Esophagus muscularis mucosa (tissue), 4 donors: ENCODE data around the gene PRKN.

ENCODE experiments used
- EP300 ChIP-seq: sonication (generic); formaldehyde crosslinking; IDR thresholded peaks from one replicate; pipeline ENCODE4 v1.6.1; 2017; ENCODE audit warnings: antibody characterized with exemption
- POLR2A ChIP-seq: fragments of 450-650 bp; IDR thresholded peaks from one replicate; pipeline ENCODE4 v1.6.1; 2017; ENCODE audit warnings: antibody characterized with exemption, moderate library complexity, mild to moderate bottlenecking, low read depth
- POLR2AphosphoS5 ChIP-seq, 2 donors: sonication (generic); formaldehyde crosslinking; IDR thresholded peaks; one replicate each; pipeline ENCODE4 v1.6.1; 2017; ENCODE audit warnings: antibody characterized with exemption in 2 of 2
- TF ChIP-seq, protein P1 (sequence below), 3 experiments: fragments of 200-600 bp in 2 of 3; fragments of 450-650 bp in 1 of 3; sonication (generic) in 2 of 3; IDR thresholded peaks; one replicate each; pipeline ENCODE4 v1.5.1; 2017 to 2019; ENCODE audit warnings: antibody characterized with exemption in 3 of 3, mild to moderate bottlenecking in 2 of 3, moderate library complexity in 1 of 3

DNA sequence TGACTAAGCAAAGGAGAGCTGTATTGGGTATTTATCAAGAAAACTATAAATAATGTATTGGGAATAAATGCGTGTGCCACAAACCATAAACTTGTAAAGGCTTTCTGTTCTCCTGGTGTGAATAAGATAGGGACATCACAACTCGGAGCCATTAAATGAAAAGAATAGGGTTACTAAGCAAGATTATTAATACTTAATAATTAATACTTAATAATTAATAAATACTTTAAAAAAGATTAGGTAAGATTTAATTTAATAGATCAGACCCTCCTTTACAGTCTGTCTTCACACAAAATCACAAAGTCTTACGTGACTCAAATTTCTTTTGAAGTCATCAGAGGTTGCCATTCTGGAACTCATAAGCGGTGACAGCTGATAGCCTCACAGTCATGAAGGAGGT is 648.9 kb downstream of the PRKN start:
- TF ChIP-seq, protein P1, sequence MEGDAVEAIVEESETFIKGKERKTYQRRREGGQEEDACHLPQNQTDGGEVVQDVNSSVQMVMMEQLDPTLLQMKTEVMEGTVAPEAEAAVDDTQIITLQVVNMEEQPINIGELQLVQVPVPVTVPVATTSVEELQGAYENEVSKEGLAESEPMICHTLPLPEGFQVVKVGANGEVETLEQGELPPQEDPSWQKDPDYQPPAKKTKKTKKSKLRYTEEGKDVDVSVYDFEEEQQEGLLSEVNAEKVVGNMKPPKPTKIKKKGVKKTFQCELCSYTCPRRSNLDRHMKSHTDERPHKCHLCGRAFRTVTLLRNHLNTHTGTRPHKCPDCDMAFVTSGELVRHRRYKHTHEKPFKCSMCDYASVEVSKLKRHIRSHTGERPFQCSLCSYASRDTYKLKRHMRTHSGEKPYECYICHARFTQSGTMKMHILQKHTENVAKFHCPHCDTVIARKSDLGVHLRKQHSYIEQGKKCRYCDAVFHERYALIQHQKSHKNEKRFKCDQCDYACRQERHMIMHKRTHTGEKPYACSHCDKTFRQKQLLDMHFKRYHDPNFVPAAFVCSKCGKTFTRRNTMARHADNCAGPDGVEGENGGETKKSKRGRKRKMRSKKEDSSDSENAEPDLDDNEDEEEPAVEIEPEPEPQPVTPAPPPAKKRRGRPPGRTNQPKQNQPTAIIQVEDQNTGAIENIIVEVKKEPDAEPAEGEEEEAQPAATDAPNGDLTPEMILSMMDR (IDR thresholded peaks at IDR 0.05), result no peak
- TF ChIP-seq POLR2A, result no peak
- TF ChIP-seq EP300, result no peak
- no peak for TF ChIP-seq POLR2AphosphoS5 (IDR thresholded peaks at IDR 0.05)
